GM12801 (cell line): Measurements from ENCODE around the gene CDH5.

Experiments used
- CTCF ChIP-seq: IDR thresholded peaks from one replicate; pipeline ENCODE4 v1.5.1; 2011; ENCODE audit warnings: control low read depth; ENCODE audit not compliant: insufficient read length; ENCODE audit errors: extremely low read depth

CDH5 gene

DNA sequence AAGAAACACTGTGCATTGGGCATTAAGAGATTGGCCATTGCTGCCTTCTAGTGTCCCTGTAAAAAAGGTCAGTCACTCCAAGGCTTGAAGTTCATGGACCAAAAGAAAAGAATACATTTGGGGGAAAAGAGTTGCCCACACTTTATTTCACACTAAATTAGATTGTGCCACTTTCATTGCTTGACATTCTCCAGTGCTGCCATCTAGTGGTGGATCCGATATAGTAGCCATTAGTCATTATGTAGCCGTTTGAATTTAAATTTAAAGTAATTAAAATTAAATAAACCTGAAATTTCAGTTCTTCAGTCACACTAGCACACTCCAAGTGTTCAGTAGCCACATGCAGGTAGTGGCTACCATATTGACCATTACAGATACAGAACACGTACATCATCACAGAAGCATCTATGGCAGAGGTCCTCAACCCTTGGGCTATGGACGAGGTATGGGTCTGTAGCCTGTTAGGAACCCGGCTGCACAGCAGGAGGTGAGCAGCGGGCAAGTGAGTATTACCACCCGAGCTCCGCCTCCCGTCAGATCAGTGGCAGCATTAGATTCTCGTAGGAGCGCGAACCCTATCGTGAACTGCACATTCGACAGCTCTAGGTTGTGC, 21.9 kb upstream of the CDH5 start:
- no peak for TF ChIP-seq CTCF

GRCh38 chr16:66346221-66346620, 20.3 kb upstream of the CDH5 start:
- TF ChIP-seq CTCF: no peak

GRCh38 chr16:66352304-66352703, 14.2 kb upstream of the CDH5 start:
- TF ChIP-seq CTCF: no peak

DNA sequence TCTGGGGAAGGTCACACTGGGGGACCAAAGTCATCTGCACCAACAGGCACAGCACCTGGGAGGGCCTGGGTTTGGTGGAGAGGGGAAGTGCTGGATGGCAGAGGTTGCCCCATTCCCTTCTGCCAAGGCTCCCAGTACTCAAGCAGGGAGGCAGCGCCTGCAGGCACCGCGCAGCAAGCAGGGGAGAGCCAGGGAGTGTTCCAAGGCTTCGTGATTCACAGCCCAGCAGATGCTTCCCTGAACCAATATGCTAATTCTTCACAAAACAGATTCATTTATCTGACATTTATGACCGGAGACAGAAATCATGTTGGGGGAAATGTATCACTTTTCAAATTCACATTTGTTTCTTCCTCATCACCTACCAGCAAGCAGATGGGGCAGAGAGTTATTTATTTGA, 13.4 kb upstream of the CDH5 start:
- no peak for TF ChIP-seq CTCF

- TF ChIP-seq CTCF: no peak
Observed at GRCh38 chr16:66354034-66354909, 12.2 kb upstream of the CDH5 start.

GRCh38 chr16:66355526-66355925, 11.0 kb upstream of the CDH5 start:
- TF ChIP-seq CTCF: no peak

DNA sequence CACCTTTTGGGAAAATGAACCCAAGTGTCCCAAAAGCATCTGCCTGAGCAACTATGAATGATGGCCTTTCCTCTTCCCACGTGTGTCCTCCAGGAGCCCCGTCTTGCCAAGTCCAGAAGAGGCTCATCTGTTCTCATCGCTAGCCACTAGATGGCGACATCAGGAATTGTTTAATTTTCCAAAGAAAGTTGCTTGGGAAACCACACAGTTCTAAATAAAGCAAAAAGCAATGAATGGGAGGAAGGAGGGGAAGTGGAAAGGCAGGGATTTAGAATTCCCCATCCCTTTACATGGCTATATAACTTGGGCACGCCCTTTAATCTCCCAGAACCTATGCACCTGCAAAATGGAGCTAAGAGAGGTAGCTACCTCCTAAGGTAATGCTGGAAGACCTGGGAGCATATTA, 9.0 kb upstream of the CDH5 start:
- no peak for TF ChIP-seq CTCF
